GM18861 (cell line): ENCODE data around the gene NCAPD3.
"Not testable (repeated sequence)": the region's sequence is repeated elsewhere in the genome, so short reads cannot be mapped to it uniquely, and the experiment has no call there.

Source experiments
- ATAC-seq: cut with Tn5 transposase; IDR thresholded peaks from one replicate; pipeline ENCODE4 v1.9.1; 2021; ENCODE audit not compliant: unreplicated experiment

Gene NCAPD3

GRCh38 chr11:134139873-134140331, 83.9 kb downstream of the NCAPD3 start:
- peak; percentile 67 for ATAC-seq

GRCh38 chr11:134139303-134139872, 84.4 kb downstream of the NCAPD3 start:
- ATAC-seq: no peak

GRCh38 chr11:134138376-134138775, 85.4 kb downstream of the NCAPD3 start:
- no peak for ATAC-seq

- ATAC-seq: no peak
These were observed 89.6 kb downstream of the NCAPD3 start for GRCh38 chr11:134134167-134134566.

- ATAC-seq: no peak
These were observed 91.0 kb downstream of the NCAPD3 start for GRCh38 chr11:134132808-134133207.

GRCh38 chr11:134131628-134132244, 92.0 kb downstream of the NCAPD3 start:
- no peak for ATAC-seq

GRCh38 chr11:134126217-134126822, 97.4 kb downstream of the NCAPD3 start:
- ATAC-seq: no peak

GRCh38 chr11:134125507-134125906, 98.3 kb downstream of the NCAPD3 start:
- ATAC-seq: no peak

- no peak for ATAC-seq
These were observed 98.9 kb downstream of the NCAPD3 start for GRCh38 chr11:134124660-134125451.

- no peak for ATAC-seq
These were observed 102.7 kb downstream of the NCAPD3 start for GRCh38 chr11:134120921-134121526.

GRCh38 chr11:134120143-134120850, 103.5 kb downstream of the NCAPD3 start:
- no peak for ATAC-seq

GRCh38 chr11:134119094-134119493, 104.7 kb downstream of the NCAPD3 start:
- ATAC-seq: no peak

GRCh38 chr11:134118006-134118405, 105.8 kb downstream of the NCAPD3 start:
- ATAC-seq: no peak

- no peak for ATAC-seq
These were observed 107.6 kb downstream of the NCAPD3 start for GRCh38 chr11:134116210-134116609.

- ATAC-seq: not testable (repeated sequence)
These were observed 110.0 kb downstream of the NCAPD3 start for GRCh38 chr11:134113787-134114186.

GRCh38 chr11:134110252-134110815, 113.4 kb downstream of the NCAPD3 start:
- ATAC-seq: no peak
